Iris pigment epithelial cell (primary cell): ENCODE measurements around the gene SORBS2.

ENCODE experiments used
- DNase-seq: peaks from one replicate; pipeline ENCODE4 v3.0.0-alpha.2; 2011; ENCODE audit warnings: low read depth

The SORBS2 gene

GRCh38 chr4:185677637-185678314 lies 134.2 kb downstream of the SORBS2 start:
- no peak for DNase-seq

- DNase-seq = no peak
These were observed 139.4 kb downstream of the SORBS2 start for GRCh38 chr4:185672618-185673017.

GRCh38 chr4:185672151-185672550 lies 139.8 kb downstream of the SORBS2 start:
- no peak for DNase-seq

- DNase-seq = no peak
These were observed 140.5 kb downstream of the SORBS2 start for GRCh38 chr4:185671496-185671895.

- no peak for DNase-seq
These were observed 140.9 kb downstream of the SORBS2 start for GRCh38 chr4:185671066-185671465.

GRCh38 chr4:185669288-185669687 lies 142.7 kb downstream of the SORBS2 start:
- DNase-seq = no peak

GRCh38 chr4:185666156-185666555 lies 145.8 kb downstream of the SORBS2 start:
- DNase-seq = no peak

- DNase-seq = no peak
These were observed 146.3 kb downstream of the SORBS2 start for GRCh38 chr4:185665655-185666054.

- no peak for DNase-seq
These were observed 147.5 kb downstream of the SORBS2 start for GRCh38 chr4:185664481-185664880.

- DNase-seq = no peak
These were observed 149.8 kb downstream of the SORBS2 start for GRCh38 chr4:185662030-185662778.

GRCh38 chr4:185660340-185660739 lies 151.7 kb downstream of the SORBS2 start:
- no peak for DNase-seq

- no peak for DNase-seq
These were observed 154.3 kb downstream of the SORBS2 start for GRCh38 chr4:185657699-185658098.

GRCh38 chr4:185657183-185657582 lies 154.8 kb downstream of the SORBS2 start:
- no peak for DNase-seq

GRCh38 chr4:185656467-185656931 lies 155.5 kb downstream of the SORBS2 start:
- DNase-seq = peak; percentile 68

GRCh38 chr4:185654965-185655554 lies 156.9 kb downstream of the SORBS2 start:
- DNase-seq = no peak

- DNase-seq = no peak
These were observed 157.7 kb downstream of the SORBS2 start for GRCh38 chr4:185654311-185654710.

- no peak for DNase-seq
These were observed 160.1 kb downstream of the SORBS2 start for GRCh38 chr4:185651851-185652250.

- no peak for DNase-seq
These were observed 160.8 kb downstream of the SORBS2 start for GRCh38 chr4:185651137-185651677.

GRCh38 chr4:185648631-185649030 lies 163.4 kb downstream of the SORBS2 start:
- no peak for DNase-seq

- no peak for DNase-seq
These were observed 166.6 kb downstream of the SORBS2 start for GRCh38 chr4:185645403-185645802.

- no peak for DNase-seq
These were observed 167.6 kb downstream of the SORBS2 start for GRCh38 chr4:185644408-185644807.

- no peak for DNase-seq
These were observed 169.1 kb downstream of the SORBS2 start for GRCh38 chr4:185642907-185643306.
